Spleen (tissue), 7 donors: ENCODE data around the gene CENPS.
"Not testable (repeated sequence)": the region's sequence is repeated elsewhere in the genome, so short reads cannot be mapped to it uniquely, and the experiment has no call there.

ENCODE experiments used
- POLR2A ChIP-seq, 3 donors: fragments of 450-650 bp; IDR thresholded peaks; one replicate each; pipeline ENCODE4 v1.5.1; 2017; ENCODE audit warnings: antibody characterized with exemption in 3 of 3, mild to moderate bottlenecking in 1 of 3
- POLR2AphosphoS5 ChIP-seq, 3 donors: sonication (generic); formaldehyde crosslinking; IDR thresholded peaks; one replicate each; pipeline ENCODE4 v1.5.1; 2017; ENCODE audit warnings: antibody characterized with exemption in 3 of 3
- TF ChIP-seq, protein P1 (sequence below), 11 experiments: fragments of 200-600 bp in 7 of 11; fragments of 450-650 bp in 4 of 11; sonication (generic) in 4 of 11; IDR thresholded peaks in 8 of 11; conservative IDR thresholded peaks in 3 of 11; 1 replicate in 7 of 11; 2 replicates in 4 of 11; pipeline versions ENCODE4 v1.4.0 to v1.8.0; 2016 to 2021; ENCODE audit warnings: antibody characterized with exemption in 11 of 11, inconsistent platforms in 4 of 11, mild to moderate bottlenecking in 1 of 11
- donor health status: DM: no; HTN: no; CAD: no; lungs with moderate emphysema.
- donor health status: DM: no; HTN: no; CAD: no.
- donor health status: DM: no; HTN: no; CAD: no.

DNA sequence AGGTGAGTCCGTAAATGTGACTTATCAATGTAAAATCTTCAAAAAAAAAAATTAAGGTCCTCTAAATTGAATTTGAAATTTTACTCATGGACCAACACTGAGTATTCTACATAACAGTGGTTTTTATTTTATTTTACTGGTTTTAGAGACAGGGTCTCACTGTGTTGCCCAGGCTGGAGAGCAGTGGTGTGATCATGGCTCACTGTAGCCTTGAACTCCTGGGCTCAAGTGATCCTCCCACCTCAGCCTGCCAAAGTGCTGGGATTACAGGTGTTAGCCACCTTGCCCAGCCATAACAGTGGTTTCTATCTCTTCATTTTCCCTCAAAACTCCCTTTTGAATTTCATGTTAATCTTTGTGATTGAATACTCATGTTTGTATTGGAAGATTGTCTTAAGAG, 14.3 kb upstream of the CENPS start:
- TF ChIP-seq, protein P1, sequence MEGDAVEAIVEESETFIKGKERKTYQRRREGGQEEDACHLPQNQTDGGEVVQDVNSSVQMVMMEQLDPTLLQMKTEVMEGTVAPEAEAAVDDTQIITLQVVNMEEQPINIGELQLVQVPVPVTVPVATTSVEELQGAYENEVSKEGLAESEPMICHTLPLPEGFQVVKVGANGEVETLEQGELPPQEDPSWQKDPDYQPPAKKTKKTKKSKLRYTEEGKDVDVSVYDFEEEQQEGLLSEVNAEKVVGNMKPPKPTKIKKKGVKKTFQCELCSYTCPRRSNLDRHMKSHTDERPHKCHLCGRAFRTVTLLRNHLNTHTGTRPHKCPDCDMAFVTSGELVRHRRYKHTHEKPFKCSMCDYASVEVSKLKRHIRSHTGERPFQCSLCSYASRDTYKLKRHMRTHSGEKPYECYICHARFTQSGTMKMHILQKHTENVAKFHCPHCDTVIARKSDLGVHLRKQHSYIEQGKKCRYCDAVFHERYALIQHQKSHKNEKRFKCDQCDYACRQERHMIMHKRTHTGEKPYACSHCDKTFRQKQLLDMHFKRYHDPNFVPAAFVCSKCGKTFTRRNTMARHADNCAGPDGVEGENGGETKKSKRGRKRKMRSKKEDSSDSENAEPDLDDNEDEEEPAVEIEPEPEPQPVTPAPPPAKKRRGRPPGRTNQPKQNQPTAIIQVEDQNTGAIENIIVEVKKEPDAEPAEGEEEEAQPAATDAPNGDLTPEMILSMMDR (IDR thresholded peaks at IDR 0.05 in 8 of 11, conservative IDR thresholded peaks at IDR 0.05 in 3 of 11): not testable (repeated sequence)
- TF ChIP-seq POLR2A, POLR2AphosphoS5 (IDR thresholded peaks at IDR 0.05): not testable (repeated sequence)
